IMR-90 (cell line): ENCODE data around the gene HTT-AS. TPM values are rescaled to one million over a fixed set of nuclear protein-coding genes. Genes with fewer than 3 reads are reported as not detected.

Experiments used
- ATAC-seq: fragments of 200-7000 bp; cut with Tn5 transposase; 2 replicates; pipeline ENCODE4 v1.9.1; 2020; ENCODE audit warnings: low read depth, mild to moderate bottlenecking, moderate library complexity
- BruUV-seq: library from RNA; stranded (reverse); fragments of 400-500 nt; replicated peaks from 2 replicates; lab custom pipeline; 2021; lab: Mats Ljungman, UMichigan
- CTCF ChIA-PET: fragments of 300-600 bp; formaldehyde crosslinking; extraction: SDS; loops from one replicate; lab custom pipeline; 2021; ENCODE audit warnings: antibody characterized with exemption; lab: Yijun Ruan, JAX
- POLR2A ChIA-PET: fragments of 300-600 bp; sonication (Branson Sonifier 250); formaldehyde crosslinking; loops from one replicate; lab custom pipeline; 2022; ENCODE audit warnings: antibody characterized with exemption; ENCODE audit not compliant: unreplicated experiment; lab: Charles Lee
- DNase-seq: peaks from one replicate; pipeline ENCODE4 v3.0.0; 2013
- H2AFZ ChIP-seq: replicated peaks from 2 replicates; pipeline ENCODE3; 2013; ENCODE audit warnings: low read length, mild to moderate bottlenecking; ENCODE audit not compliant: poor library complexity
- H2AK5ac ChIP-seq: 2 replicates; pipeline ENCODE4 v1.6.1; 2013; ENCODE audit warnings: low read depth, low read length, inconsistent platforms
- H2AK9ac ChIP-seq: replicated peaks from 2 replicates; pipeline ENCODE3; 2013; ENCODE audit warnings: mild to moderate bottlenecking, low read depth, low read length, moderate library complexity; ENCODE audit not compliant: poor library complexity
- H2BK120ac ChIP-seq: 2 replicates; pipeline ENCODE4 v1.6.1; 2013; ENCODE audit warnings: low read depth, low read length, inconsistent platforms
- H2BK15ac ChIP-seq: 3 replicates; pipeline ENCODE4 v1.6.1; 2013; ENCODE audit warnings: low read depth, low read length, inconsistent platforms
- H2BK20ac ChIP-seq: 2 replicates; pipeline ENCODE4 v1.6.1; 2013; ENCODE audit warnings: low read depth, mild to moderate bottlenecking, inconsistent platforms, low read length, moderate library complexity
- H2BK5ac ChIP-seq: 2 replicates; pipeline ENCODE4 v1.6.1; 2013; ENCODE audit warnings: mild to moderate bottlenecking, low read depth, low read length, inconsistent platforms; ENCODE audit not compliant: poor library complexity, severe bottlenecking
- H3K14ac ChIP-seq: replicated peaks from 2 replicates; pipeline ENCODE4 v1.6.1; 2013; ENCODE audit warnings: low read depth, low read length, inconsistent platforms
- H3K18ac ChIP-seq: 2 replicates; pipeline ENCODE4 v1.6.1; 2013; ENCODE audit warnings: low read depth, low read length, control low read depth
- H3K23ac ChIP-seq: 2 replicates; pipeline ENCODE4 v1.6.1; 2013; ENCODE audit warnings: low read depth, low read length, inconsistent platforms
- H3K27ac ChIP-seq: 2 replicates; pipeline ENCODE4 v1.5.1; 2013; ENCODE audit warnings: mild to moderate bottlenecking, control low read depth, low read length; ENCODE audit not compliant: insufficient read depth
- H3K27me3 ChIP-seq: 2 replicates; pipeline ENCODE4 v1.6.1; 2013; ENCODE audit warnings: low read length; ENCODE audit not compliant: control insufficient read depth, insufficient read depth
- H3K36me3 ChIP-seq: 2 replicates; pipeline ENCODE4 v1.6.1; 2013; ENCODE audit warnings: low read length, mixed read lengths; ENCODE audit not compliant: control insufficient read depth, insufficient read depth
- H3K4ac ChIP-seq: 2 replicates; pipeline ENCODE4 v1.6.1; 2013; ENCODE audit warnings: low read depth, low read length, inconsistent platforms
- H3K4me1 ChIP-seq: 2 replicates; pipeline ENCODE4 v1.6.1; 2013; ENCODE audit warnings: low read length, mixed read lengths; ENCODE audit not compliant: control insufficient read depth, insufficient read depth
- H3K4me2 ChIP-seq: 2 replicates; pipeline ENCODE4 v1.6.1; 2013; ENCODE audit warnings: low read depth, mild to moderate bottlenecking, control low read depth, low read length, moderate library complexity
- H3K4me3 ChIP-seq: 2 replicates; pipeline ENCODE4 v1.5.1; 2013; ENCODE audit warnings: low read depth, mild to moderate bottlenecking, control low read depth, low read length, moderate library complexity; ENCODE audit not compliant: insufficient read depth
- H3K56ac ChIP-seq: 2 replicates; pipeline ENCODE4 v1.6.1; 2013; ENCODE audit warnings: low read length, inconsistent platforms; ENCODE audit not compliant: insufficient read depth; ENCODE audit errors: extremely low read depth
- H3K79me1 ChIP-seq, 2 experiments: 2 replicates each; pipeline ENCODE4 v1.6.1; 2013; ENCODE audit warnings: low read length in 2 of 2, inconsistent platforms in 1 of 2, low read depth in 1 of 2
- H3K9ac ChIP-seq: 2 replicates; pipeline ENCODE4 v1.6.1; 2013; ENCODE audit warnings: low read depth, low read length, control low read depth
- H3K9me1 ChIP-seq: 2 replicates; pipeline ENCODE4 v1.6.1; 2013; ENCODE audit warnings: low read length, inconsistent platforms; ENCODE audit not compliant: insufficient read depth
- H3K9me3 ChIP-seq: 2 replicates; pipeline ENCODE4 v1.6.1; 2013; ENCODE audit warnings: low read length; ENCODE audit not compliant: control insufficient read depth, insufficient read depth
- H4K20me1 ChIP-seq: 2 replicates; pipeline ENCODE4 v1.6.1; 2013; ENCODE audit warnings: low read length, inconsistent platforms; ENCODE audit not compliant: insufficient read depth
- H4K5ac ChIP-seq: 2 replicates; pipeline ENCODE4 v1.6.1; 2013; ENCODE audit warnings: mild to moderate bottlenecking, low read depth, low read length, control low read depth
- H4K8ac ChIP-seq, 2 experiments: 2 replicates each; pipeline ENCODE4 v1.6.1; 2013; ENCODE audit warnings: low read depth in 2 of 2, low read length in 2 of 2, control low read depth in 1 of 2, inconsistent platforms in 1 of 2
- H4K91ac ChIP-seq: 2 replicates; pipeline ENCODE4 v1.6.1; 2013; ENCODE audit warnings: low read depth, low read length, inconsistent platforms; ENCODE audit not compliant: insufficient read depth
- BHLHE40 ChIP-seq: fragments of 150-350 bp; IDR thresholded peaks from 2 replicates; pipeline ENCODE4 v1.6.1; 2016; ENCODE audit warnings: mild to moderate bottlenecking, low read depth, low read length
- CEBPB ChIP-seq: IDR thresholded peaks from 2 replicates; pipeline ENCODE4 v1.6.1; 2012; ENCODE audit warnings: low read depth, low read length, improper control_type of control experiment
- CHD1 ChIP-seq: IDR thresholded peaks from 2 replicates; pipeline ENCODE4 v1.6.1; 2012; ENCODE audit warnings: low read depth, low read length, improper control_type of control experiment
- FOS ChIP-seq: fragments of 150-350 bp; IDR thresholded peaks from 2 replicates; pipeline ENCODE4 v1.6.1; 2016; ENCODE audit warnings: low read depth, low read length
- MAFK ChIP-seq: IDR thresholded peaks from 2 replicates; pipeline ENCODE4 v1.6.1; 2012; ENCODE audit warnings: low read depth, low read length, improper control_type of control experiment
- MAZ ChIP-seq: IDR thresholded peaks from 2 replicates; pipeline ENCODE4 v1.6.1; 2012; ENCODE audit warnings: low read depth, mild to moderate bottlenecking, low read length, improper control_type of control experiment, moderate library complexity, borderline replicate concordance
- MXI1 ChIP-seq: IDR thresholded peaks from 2 replicates; pipeline ENCODE4 v1.6.1; 2012; ENCODE audit warnings: low read depth, mild to moderate bottlenecking, low read length, moderate library complexity, borderline replicate concordance
- NFE2L2 ChIP-seq: fragments of 150-350 bp; IDR thresholded peaks from 2 replicates; pipeline ENCODE4 v1.6.1; 2016; ENCODE audit warnings: low read depth, mild to moderate bottlenecking, low read length
- POLR2A ChIP-seq: IDR thresholded peaks from 2 replicates; pipeline ENCODE4 v1.6.1; 2012; ENCODE audit warnings: mild to moderate bottlenecking, low read depth, low read length
- RAD21 ChIP-seq: IDR thresholded peaks from 2 replicates; pipeline ENCODE4 v1.6.1; 2012; ENCODE audit warnings: low read length, improper control_type of control experiment
- RCOR1 ChIP-seq: IDR thresholded peaks from 2 replicates; pipeline ENCODE4 v1.6.1; 2012; ENCODE audit warnings: mild to moderate bottlenecking, low read length, improper control_type of control experiment; ENCODE audit not compliant: insufficient replicate concordance
- RFX5 ChIP-seq: IDR thresholded peaks from 2 replicates; pipeline ENCODE4 v1.8.0; 2012; ENCODE audit warnings: low read depth, mild to moderate bottlenecking, low read length, moderate library complexity
- SMC3 ChIP-seq: fragments of 150-350 bp; IDR thresholded peaks from 2 replicates; pipeline ENCODE4 v1.6.1; 2016; ENCODE audit warnings: low read depth, mild to moderate bottlenecking, antibody characterized with exemption, low read length, moderate library complexity
- USF2 ChIP-seq: fragments of 150-350 bp; IDR thresholded peaks from 2 replicates; pipeline ENCODE4 v1.6.1; 2017; ENCODE audit warnings: mild to moderate bottlenecking, antibody characterized with exemption, low read length, low read depth
- WGBS, 2 experiments: methylation state at CpG; one replicate each; pipeline versions ENCODE4 v1.1.5 to v1.1.7; 2013; ENCODE audit warnings: missing lambda C conversion rate in 2 of 2; ENCODE audit not compliant: insufficient read length in 1 of 2; ENCODE audit errors: extremely low coverage in 2 of 2; 5-methylcytosine and 5-hydroxymethylcytosine counted together
- dilution Hi-C: fragments of 300-500 bp; cut with HindIII; formaldehyde crosslinking; loops from one replicate; pipeline ENCODE4 v1.14.3; 2018; ENCODE audit warnings: low sequenced_read_pairs; ENCODE audit not compliant: unreplicated experiment
- in situ Hi-C: fragments of 300-500 bp; cut with MboI; formaldehyde crosslinking; loops from 3 replicates; pipeline ENCODE4 v1.14.3; 2019; ENCODE audit warnings: low sequenced_read_pairs, inconsistent platforms, mixed read lengths
- intact Hi-C: fragments of 100-400 bp; cut with micrococcal nuclease; formaldehyde crosslinking; loops from 2 replicates; pipeline ENCODE4 v1.10.0; 2022
- polyA plus RNA-seq, 3 experiments: library from polyadenylated mRNA; depleted of rRNA; stranded (reverse); fragments of >200 nt; gene quantifications; 2 replicates each; pipeline ENCODE4 v1.2.3, GENCODE V29; 2012; ENCODE audit warnings: low replicate concordance in 1 of 3
- total RNA-seq: library from RNA; depleted of rRNA; stranded (reverse); fragments of >200 nt; gene quantifications from 2 replicates; pipeline ENCODE4 v1.2.3, GENCODE V29; 2012
- TF ChIP-seq, protein P1 (sequence below): fragments of 150-350 bp; IDR thresholded peaks from 2 replicates; pipeline ENCODE4 v1.6.1; 2016; ENCODE audit warnings: low read depth, mild to moderate bottlenecking, low read length, moderate library complexity, borderline replicate concordance
- TF ChIP-seq, protein P2 (sequence below): conservative IDR thresholded peaks from 2 replicates; pipeline ENCODE4 v1.5.1; 2012; ENCODE audit warnings: mild to moderate bottlenecking, low read depth, low read length, improper control_type of control experiment

The HTT-AS gene
- total and polyA plus RNA-seq, 2 of the 4 experiments (the other 2 are of a cell fraction), result not detected

DNA sequence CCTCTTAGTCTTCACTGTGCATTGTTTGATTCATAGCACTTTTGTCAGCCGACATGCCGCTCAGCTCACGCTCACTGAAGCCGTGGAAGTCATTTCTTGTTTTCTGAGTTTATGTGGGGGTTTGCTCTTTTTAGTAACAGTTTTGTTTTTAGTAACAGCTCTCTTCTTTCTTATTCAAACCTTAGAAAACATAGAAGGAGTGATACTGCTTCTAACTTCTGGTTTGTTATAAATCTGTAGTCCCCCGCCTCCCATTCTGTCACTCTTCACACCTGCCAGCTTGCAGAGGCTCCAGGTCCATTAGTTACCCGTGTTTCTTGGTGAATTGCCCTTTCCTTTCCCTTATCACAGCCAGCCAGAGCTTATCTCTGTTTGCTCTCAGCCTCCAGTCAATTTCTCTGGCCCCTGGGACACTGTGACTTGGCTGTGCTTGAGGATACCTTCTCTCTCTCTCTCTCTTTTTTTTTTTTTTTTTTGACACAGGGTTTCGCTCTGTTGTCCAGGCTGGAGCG lies 60.4 kb downstream of the HTT-AS start:
- in situ Hi-C loops, result no loop called here
- H3K9me3 ChIP-seq, result no peaks in the 10 kb centered on the region
- H3K9ac ChIP-seq, result no peak overlapping the region
- ChIA-PET POLR2A (no interaction called here), CTCF (interaction anchor here (0.6 kb wide), 2 partner anchors 33 to 48 kb away, joined by 3 to 4 read pairs; no protein-coding TSS in a partner anchor)
- H3K4me1 ChIP-seq, result peaks cover 4% of the 10 kb centered on the region
- dilution Hi-C loops, result no loop called here
- ATAC-seq, result no peak
- no peak overlapping the region for H3K27ac ChIP-seq
- no peak for TF ChIP-seq CHD1
- no peak for TF ChIP-seq MXI1
- TF ChIP-seq, protein P1, sequence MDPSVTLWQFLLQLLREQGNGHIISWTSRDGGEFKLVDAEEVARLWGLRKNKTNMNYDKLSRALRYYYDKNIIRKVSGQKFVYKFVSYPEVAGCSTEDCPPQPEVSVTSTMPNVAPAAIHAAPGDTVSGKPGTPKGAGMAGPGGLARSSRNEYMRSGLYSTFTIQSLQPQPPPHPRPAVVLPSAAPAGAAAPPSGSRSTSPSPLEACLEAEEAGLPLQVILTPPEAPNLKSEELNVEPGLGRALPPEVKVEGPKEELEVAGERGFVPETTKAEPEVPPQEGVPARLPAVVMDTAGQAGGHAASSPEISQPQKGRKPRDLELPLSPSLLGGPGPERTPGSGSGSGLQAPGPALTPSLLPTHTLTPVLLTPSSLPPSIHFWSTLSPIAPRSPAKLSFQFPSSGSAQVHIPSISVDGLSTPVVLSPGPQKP, result no peak
- TF ChIP-seq USF2, result no peak
- no peak for TF ChIP-seq MAZ
- TF ChIP-seq, protein P2, sequence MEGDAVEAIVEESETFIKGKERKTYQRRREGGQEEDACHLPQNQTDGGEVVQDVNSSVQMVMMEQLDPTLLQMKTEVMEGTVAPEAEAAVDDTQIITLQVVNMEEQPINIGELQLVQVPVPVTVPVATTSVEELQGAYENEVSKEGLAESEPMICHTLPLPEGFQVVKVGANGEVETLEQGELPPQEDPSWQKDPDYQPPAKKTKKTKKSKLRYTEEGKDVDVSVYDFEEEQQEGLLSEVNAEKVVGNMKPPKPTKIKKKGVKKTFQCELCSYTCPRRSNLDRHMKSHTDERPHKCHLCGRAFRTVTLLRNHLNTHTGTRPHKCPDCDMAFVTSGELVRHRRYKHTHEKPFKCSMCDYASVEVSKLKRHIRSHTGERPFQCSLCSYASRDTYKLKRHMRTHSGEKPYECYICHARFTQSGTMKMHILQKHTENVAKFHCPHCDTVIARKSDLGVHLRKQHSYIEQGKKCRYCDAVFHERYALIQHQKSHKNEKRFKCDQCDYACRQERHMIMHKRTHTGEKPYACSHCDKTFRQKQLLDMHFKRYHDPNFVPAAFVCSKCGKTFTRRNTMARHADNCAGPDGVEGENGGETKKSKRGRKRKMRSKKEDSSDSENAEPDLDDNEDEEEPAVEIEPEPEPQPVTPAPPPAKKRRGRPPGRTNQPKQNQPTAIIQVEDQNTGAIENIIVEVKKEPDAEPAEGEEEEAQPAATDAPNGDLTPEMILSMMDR, result no peak
- no peak for TF ChIP-seq CEBPB
- TF ChIP-seq MAFK, result no peak
- no peak for TF ChIP-seq RFX5
- TF ChIP-seq RAD21, result no peak
- TF ChIP-seq BHLHE40, result no peak
- no peak for TF ChIP-seq POLR2A
- no peak for TF ChIP-seq FOS
- TF ChIP-seq RCOR1, result no peak
- TF ChIP-seq SMC3, result no peak
- no peak for TF ChIP-seq NFE2L2
- no peak overlapping the region for H2BK120ac ChIP-seq
- intact Hi-C loops, result no loop called here
- no peak overlapping the region for H3K4me2 ChIP-seq
- H4K5ac ChIP-seq, result no peak overlapping the region
- H2AK5ac ChIP-seq, result no peak overlapping the region
- BruUV-seq, result no TSS peak
- H4K91ac ChIP-seq, result no peak overlapping the region
- no peak overlapping the region for H2BK5ac ChIP-seq
- H3K18ac ChIP-seq, result no peak overlapping the region
- 0% methylated on average over 1 of the region's 8 CpGs; no CpG with 5 or more reads in 1 of the 2 experiments for WGBS, 2 experiments
- no peak overlapping the region for H3K4ac ChIP-seq
- no peak overlapping the region for H2BK20ac ChIP-seq
- no peak overlapping the region for H2AFZ ChIP-seq
- no peak overlapping the region for H2BK15ac ChIP-seq
- H3K23ac ChIP-seq, result no peak overlapping the region
- H3K9me1 ChIP-seq, result peaks cover 6% of the 10 kb centered on the region; the same call in 1 of the 2 replicates
- H4K8ac ChIP-seq, result no peak overlapping the region
- H2AK9ac ChIP-seq, result no peak overlapping the region
- H3K27me3 ChIP-seq, result peaks cover 3% of the 10 kb centered on the region; the same call in 1 of the 2 replicates
- H3K14ac ChIP-seq, result no peak overlapping the region
- H3K4me3 ChIP-seq, result no peak overlapping the region
- H4K20me1 ChIP-seq, result no peaks in the 10 kb centered on the region
- DNase-seq, result no peak
- no peaks in the 10 kb centered on the region for H3K79me1 ChIP-seq
- no peaks in the 10 kb centered on the region for H3K36me3 ChIP-seq
- H3K56ac ChIP-seq, result no peak overlapping the region
